ENCODE results near the gene COPZ1. TPM values are rescaled to one million over a fixed set of nuclear protein-coding genes. Genes with fewer than 3 reads are reported as not detected.

COPZ1 gene
- total and polyA plus RNA-seq, 9 of the 15 experiments (the other 6 are each of a cell fraction or from before 2014, with no cell fraction given), result 137 to 487 (median 233) TPM

GRCh38 chr12:54368709-54369596 is 44.0 kb downstream of the COPZ1 start (continued):
- TF ChIP-seq RBM17 (IDR thresholded peaks at IDR 0.05; ENCODE audit: borderline replicate concordance, low read depth, low read length), result no peak

- intact Hi-C loops (cut with micrococcal nuclease) (loop anchor here (1.0 to 10.0 kb wide), 4 partner anchors 10 to 385 kb away; partner anchors contain the start of gene HOXC10), in situ Hi-C loops (cut with MboI) (loop anchor here (5.0 to 10.0 kb wide), 3 partner anchors 75 to 385 kb away; partner anchors contain the start of gene HOXC10)
- BruUV-seq (replicated peaks), result no TSS peak
- Histone ChIP-seq H3K27me3 (ENCODE audit: control insufficient read depth in 2 of 2, insufficient read depth in 2 of 2, low read length in 2 of 2) (no peaks in the 10 kb centered on the region), H2AFZ (ENCODE audit: low read depth, low read length) (peak overlapping the region; percentile 89), H3K4me2 (ENCODE audit: insufficient read depth, low read length) (peak overlapping the region; percentile 82), H4K20me1 (replicated peaks; ENCODE audit: control insufficient read depth, insufficient read depth, low read length) (no peaks in the 10 kb centered on the region), H3K36me3 (ENCODE audit: control insufficient read depth, insufficient read depth, low read length) (peaks cover 41% of the 10 kb centered on the region; the same call in 2 of the 3 replicates), H3K4me3 (peak overlapping the region; percentile 22; the same call in 1 of the 2 replicates), H3K9ac (ENCODE audit: insufficient read depth in 1 of 2, low read depth in 2 of 2, low read length in 2 of 2) (peak overlapping the region; percentile 78 to 80), H3K79me2 (ENCODE audit: control insufficient read depth, insufficient read depth, low read length) (peaks cover 5% of the 10 kb centered on the region; the same call in 1 of the 3 replicates), H3K4me1 (replicated peaks in 1 of 2; ENCODE audit: control insufficient read depth in 2 of 2, insufficient read depth in 2 of 2, low read length in 2 of 2) (peaks cover 45 to 49% of the 10 kb centered on the region in 2 experiments), H3K9me3 (replicated peaks; ENCODE audit: control insufficient read depth, insufficient read depth, low read depth, low read length) (no peaks in the 10 kb centered on the region), H3K27ac (ENCODE audit: extremely low read depth, low read depth, low read length) (peak overlapping the region; percentile 87), H3K9me1 (ENCODE audit: control insufficient read depth, insufficient read depth, low read length) (no peaks in the 10 kb centered on the region)
- ChIA-PET CTCF (ENCODE audit: low intra/inter-chr PET ratio) (interaction anchor here (0.7 to 4.9 kb wide), 10 partner anchors 10 to 153 kb away, joined by 3 to 50 read pairs (median 7); no protein-coding TSS in a partner anchor), POLR2A (interaction anchor here (0.6 to 2.7 kb wide), 9 partner anchors 10 to 168 kb away, joined by 3 to 11 read pairs (median 4); partner anchors contain the start of genes CBX5 and HNRNPA1)
- DNase-seq (ENCODE audit: extremely low read depth in 1 of 4, low spot score in 3 of 4) (peak in 2 of 4 experiments; percentile 50 to 54), ATAC-seq (peak; percentile 4), FAIRE-seq (no peak)
- WGBS (ENCODE audit: insufficient coverage, low coverage, missing lambda C conversion rate), result 26% methylated on average over 15 of the region's 21 CpGs
- TF ChIP-seq GABPA (tag; conservative IDR thresholded peaks at IDR 0.05; ENCODE audit: low read depth), result no peak
- TF ChIP-seq ATF7 (IDR thresholded peaks at IDR 0.05), result no peak
- TF ChIP-seq RBM39 (optimal IDR thresholded peaks at IDR 0.05; ENCODE audit: low read depth, low read length), result no peak
- no peak for TF ChIP-seq ZNF408 (CRISPR knock-in tag; IDR thresholded peaks at IDR 0.05; ENCODE audit: low read depth)
- TF ChIP-seq, protein P1, sequence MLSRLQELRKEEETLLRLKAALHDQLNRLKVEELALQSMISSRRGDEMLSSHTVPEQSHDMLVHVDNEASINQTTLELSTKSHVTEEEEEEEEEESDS (CRISPR knock-in tag; IDR thresholded peaks at IDR 0.05), result no peak
- TF ChIP-seq JUND (IDR thresholded peaks at IDR 0.05; ENCODE audit: borderline replicate concordance, low read depth, low read length), result no peak
- TF ChIP-seq JUND (tag; IDR thresholded peaks at IDR 0.05; ENCODE audit: borderline replicate concordance, low read depth, low read length), result no peak
- TF ChIP-seq, protein P2, sequence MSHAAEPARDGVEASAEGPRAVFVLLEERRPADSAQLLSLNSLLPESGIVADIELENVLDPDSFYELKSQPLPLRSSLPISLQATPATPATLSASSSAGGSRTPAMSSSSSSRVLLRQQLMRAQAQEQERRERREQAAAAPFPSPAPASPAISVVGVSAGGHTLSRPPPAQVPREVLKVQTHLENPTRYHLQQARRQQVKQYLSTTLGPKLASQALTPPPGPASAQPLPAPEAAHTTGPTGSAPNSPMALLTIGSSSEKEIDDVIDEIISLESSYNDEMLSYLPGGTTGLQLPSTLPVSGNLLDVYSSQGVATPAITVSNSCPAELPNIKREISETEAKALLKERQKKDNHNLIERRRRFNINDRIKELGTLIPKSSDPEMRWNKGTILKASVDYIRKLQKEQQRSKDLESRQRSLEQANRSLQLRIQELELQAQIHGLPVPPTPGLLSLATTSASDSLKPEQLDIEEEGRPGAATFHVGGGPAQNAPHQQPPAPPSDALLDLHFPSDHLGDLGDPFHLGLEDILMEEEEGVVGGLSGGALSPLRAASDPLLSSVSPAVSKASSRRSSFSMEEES (CRISPR knock-in tag; IDR thresholded peaks at IDR 0.05), result no peak
- TF ChIP-seq, protein P3, sequence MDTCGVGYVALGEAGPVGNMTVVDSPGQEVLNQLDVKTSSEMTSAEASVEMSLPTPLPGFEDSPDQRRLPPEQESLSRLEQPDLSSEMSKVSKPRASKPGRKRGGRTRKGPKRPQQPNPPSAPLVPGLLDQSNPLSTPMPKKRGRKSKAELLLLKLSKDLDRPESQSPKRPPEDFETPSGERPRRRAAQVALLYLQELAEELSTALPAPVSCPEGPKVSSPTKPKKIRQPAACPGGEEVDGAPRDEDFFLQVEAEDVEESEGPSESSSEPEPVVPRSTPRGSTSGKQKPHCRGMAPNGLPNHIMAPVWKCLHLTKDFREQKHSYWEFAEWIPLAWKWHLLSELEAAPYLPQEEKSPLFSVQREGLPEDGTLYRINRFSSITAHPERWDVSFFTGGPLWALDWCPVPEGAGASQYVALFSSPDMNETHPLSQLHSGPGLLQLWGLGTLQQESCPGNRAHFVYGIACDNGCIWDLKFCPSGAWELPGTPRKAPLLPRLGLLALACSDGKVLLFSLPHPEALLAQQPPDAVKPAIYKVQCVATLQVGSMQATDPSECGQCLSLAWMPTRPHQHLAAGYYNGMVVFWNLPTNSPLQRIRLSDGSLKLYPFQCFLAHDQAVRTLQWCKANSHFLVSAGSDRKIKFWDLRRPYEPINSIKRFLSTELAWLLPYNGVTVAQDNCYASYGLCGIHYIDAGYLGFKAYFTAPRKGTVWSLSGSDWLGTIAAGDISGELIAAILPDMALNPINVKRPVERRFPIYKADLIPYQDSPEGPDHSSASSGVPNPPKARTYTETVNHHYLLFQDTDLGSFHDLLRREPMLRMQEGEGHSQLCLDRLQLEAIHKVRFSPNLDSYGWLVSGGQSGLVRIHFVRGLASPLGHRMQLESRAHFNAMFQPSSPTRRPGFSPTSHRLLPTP (IDR thresholded peaks at IDR 0.05; ENCODE audit: borderline replicate concordance, extremely low read depth, insufficient read length), result no peak
- no peak for TF ChIP-seq MAZ (CRISPR knock-in tag; conservative IDR thresholded peaks at IDR 0.05 in 1 of 2, IDR thresholded peaks at IDR 0.05 in 1 of 2)
- peak; percentile 19; the same call in 1 of the 2 replicates for TF ChIP-seq MYNN (IDR thresholded peaks at IDR 0.05)
- no peak for TF ChIP-seq MYNN (CRISPR knock-in tag; IDR thresholded peaks at IDR 0.05)
Measured at GRCh38 chr12:54369597-54370131, 44.7 kb downstream of the COPZ1 start.
